ENCODE results near the gene MRPL55. TPM values are rescaled to one million over a fixed set of nuclear protein-coding genes. Genes with fewer than 3 reads are reported as not detected.

The MRPL55 gene
- total and polyA plus RNA-seq, 2 experiments from 2014 or later = 139 to 144 TPM

GRCh38 chr1:228091084-228091483 lies 18.0 kb downstream of the MRPL55 start:
- Histone ChIP-seq H3K4me3 (no peak overlapping the region), H3K4me1 (ENCODE audit: low read depth) (peaks cover 32% of the 10 kb centered on the region), H3K9me3 (ENCODE audit: low read depth) (no peaks in the 10 kb centered on the region), H3K36me3 (peaks cover 3% of the 10 kb centered on the region), H3K27me3 (no peaks in the 10 kb centered on the region), H3K27ac (peak overlapping the region; percentile 23)
- no peak for DNase-seq (ENCODE audit: low read depth in 1 of 2, low spot score in 1 of 2)
- no peak for TF ChIP-seq CTCF (IDR thresholded peaks at IDR 0.05; ENCODE audit: low read depth, low read length)

- Histone ChIP-seq H3K4me1 (ENCODE audit: low read depth) (peaks cover 37% of the 10 kb centered on the region), H3K27me3 (no peaks in the 10 kb centered on the region), H3K9me3 (ENCODE audit: low read depth) (no peaks in the 10 kb centered on the region), H3K36me3 (peaks cover 3% of the 10 kb centered on the region), H3K27ac (no peak overlapping the region), H3K4me3 (no peak overlapping the region)
- no peak for TF ChIP-seq CTCF (IDR thresholded peaks at IDR 0.05; ENCODE audit: low read depth, low read length)
- peak in 1 of 2 donors; percentile 15 for DNase-seq (ENCODE audit: low read depth in 1 of 2, low spot score in 1 of 2)
Measured at GRCh38 chr1:228090613-228091081, 18.5 kb downstream of the MRPL55 start.

DNA sequence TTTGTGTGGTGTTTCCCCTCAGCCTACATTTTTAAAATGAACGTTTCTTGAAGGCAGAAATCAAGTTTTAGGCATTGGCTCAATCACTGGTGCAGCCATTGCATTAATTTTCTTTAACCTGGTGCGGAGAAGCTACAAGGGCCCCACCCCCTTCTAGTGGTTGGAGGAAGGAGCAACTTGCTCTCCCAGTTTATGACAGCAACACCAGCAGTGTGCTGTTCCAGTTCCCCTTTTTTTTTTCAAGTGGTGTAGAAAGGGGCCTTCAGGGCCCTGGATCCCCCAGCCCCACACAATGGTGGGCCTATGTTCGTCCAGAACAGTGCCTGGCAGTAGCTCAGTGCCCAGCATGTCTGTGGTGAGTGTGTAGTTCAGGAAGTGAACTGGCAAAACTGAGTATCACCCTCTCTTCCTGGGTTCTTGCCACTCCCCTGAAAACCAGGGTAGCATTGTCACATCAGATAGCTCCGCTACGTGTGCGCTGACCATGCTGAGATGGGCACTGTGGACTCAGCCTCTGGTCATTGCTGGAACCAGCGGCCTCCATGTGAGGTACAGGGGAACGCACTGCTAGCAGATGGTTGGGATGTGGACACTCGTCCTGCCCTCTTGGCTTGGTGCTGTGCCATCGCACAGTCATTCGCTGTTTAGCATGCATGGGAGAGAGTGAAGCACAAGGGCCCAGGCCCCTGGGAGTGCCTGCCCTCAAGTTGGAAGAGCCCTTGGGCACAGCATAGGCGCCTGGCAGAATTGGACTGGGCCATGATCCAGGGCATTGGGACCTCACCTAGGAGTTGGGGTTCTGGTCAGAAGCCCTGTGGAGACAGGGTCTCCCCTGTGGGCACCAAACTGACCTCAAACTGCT lies 19.3 kb downstream of the MRPL55 start:
- Histone ChIP-seq H3K9me3 (ENCODE audit: low read depth) (no peaks in the 10 kb centered on the region), H3K36me3 (peaks cover 3% of the 10 kb centered on the region), H3K27ac (no peak overlapping the region), H3K27me3 (no peaks in the 10 kb centered on the region), H3K4me1 (ENCODE audit: low read depth) (peaks cover 46% of the 10 kb centered on the region), H3K4me3 (no peak overlapping the region)
- no peak for DNase-seq (ENCODE audit: low read depth in 1 of 2, low spot score in 1 of 2)
- TF ChIP-seq CTCF (IDR thresholded peaks at IDR 0.05; ENCODE audit: low read depth, low read length) = no peak

DNA sequence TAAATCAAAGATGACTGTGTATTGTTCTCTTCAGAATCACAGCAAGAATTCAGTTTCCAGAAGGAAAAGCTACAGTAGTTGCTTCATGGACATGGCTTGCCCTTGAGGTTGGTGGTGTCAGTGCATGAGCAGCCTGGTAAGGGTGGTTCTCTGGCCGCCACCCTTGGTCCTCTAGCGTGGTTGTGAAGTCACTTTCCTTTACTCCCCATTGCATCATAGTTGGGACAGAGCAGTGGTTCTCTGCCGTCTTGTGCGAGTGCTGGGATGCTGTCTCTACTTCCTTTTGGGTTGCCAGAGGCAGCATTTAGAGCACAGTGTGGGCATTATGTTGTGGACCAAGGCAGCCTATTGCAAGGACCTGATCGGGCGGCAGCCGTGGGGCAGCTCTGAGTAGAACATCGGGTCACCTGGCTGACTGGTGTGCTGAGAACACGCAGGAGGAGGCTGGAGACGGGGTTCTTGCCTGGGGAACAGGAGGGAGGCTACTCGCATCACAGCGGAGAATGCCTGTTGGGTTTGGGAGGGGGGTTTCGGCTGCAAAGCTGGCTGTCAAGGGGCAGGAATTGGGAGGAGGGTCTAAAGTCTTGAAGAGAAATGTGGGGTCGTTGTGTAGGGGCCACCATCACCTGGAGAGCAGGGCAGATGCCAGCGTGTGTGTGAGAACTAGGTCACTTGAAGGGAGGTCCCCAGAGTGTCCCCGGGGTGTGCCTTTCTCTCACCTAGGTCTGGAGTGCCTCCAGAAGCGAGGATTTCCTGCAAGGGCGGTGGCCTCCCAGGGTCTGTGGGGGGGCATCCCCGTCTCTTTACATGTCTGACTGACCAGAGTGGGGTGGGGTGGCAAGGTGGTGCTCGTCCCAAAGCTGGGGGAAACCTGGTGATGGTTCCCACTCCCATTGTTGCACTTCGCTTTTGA lies 20.3 kb downstream of the MRPL55 start:
- no peak overlapping the region for H3K27ac ChIP-seq
- H3K36me3 ChIP-seq = peaks cover 3% of the 10 kb centered on the region
- H3K4me1 ChIP-seq (ENCODE audit: low read depth) = peaks cover 55% of the 10 kb centered on the region
- TF ChIP-seq CTCF (IDR thresholded peaks at IDR 0.05; ENCODE audit: low read depth, low read length) = no peak
- H3K27me3 ChIP-seq = no peaks in the 10 kb centered on the region
- no peaks in the 10 kb centered on the region for H3K9me3 ChIP-seq (ENCODE audit: low read depth)
- no peak overlapping the region for H3K4me3 ChIP-seq
- peak in 1 of 2 donors; percentile 41 for DNase-seq (ENCODE audit: low read depth in 1 of 2, low spot score in 1 of 2)

- Histone ChIP-seq H3K27me3 (no peaks in the 10 kb centered on the region), H3K4me3 (no peak overlapping the region), H3K4me1 (ENCODE audit: low read depth) (peaks cover 56% of the 10 kb centered on the region), H3K9me3 (ENCODE audit: low read depth) (no peaks in the 10 kb centered on the region), H3K36me3 (peaks cover 3% of the 10 kb centered on the region), H3K27ac (no peak overlapping the region)
- peak in 1 of 2 donors; percentile 81 for DNase-seq (ENCODE audit: low read depth in 1 of 2, low spot score in 1 of 2)
- TF ChIP-seq CTCF (IDR thresholded peaks at IDR 0.05; ENCODE audit: low read depth, low read length) = peak; percentile 7
Measured at GRCh38 chr1:228087771-228088251, 21.3 kb downstream of the MRPL55 start.
